K562 (cell line): ENCODE results near the gene RGS5. TPM values are rescaled to one million over a fixed set of nuclear protein-coding genes. Genes with fewer than 3 reads are reported as not detected.

ENCODE experiments used
- ATAC-seq: fragments of 200-7000 bp; cut with Tn5 transposase; 3 replicates; pipeline ENCODE4 v1.9.1; 2020; ENCODE audit warnings: moderate library complexity
- BruUV-seq: library from RNA; stranded (reverse); fragments of 400-500 nt; replicated peaks from 2 replicates; lab custom pipeline; 2021; lab: Mats Ljungman, UMichigan
- CTCF ChIA-PET: fragments of 300-600 bp; formaldehyde crosslinking; extraction: SDS; loops from one replicate; lab custom pipeline; 2021; ENCODE audit warnings: low intra/inter-chr PET ratio; lab: Yijun Ruan, JAX
- POLR2A ChIA-PET: fragments of 300-600, 350-650 bp; sonication (Branson Sonifier 250); formaldehyde crosslinking; extraction: SDS; loops from one replicate; lab custom pipeline; 2021; ENCODE audit warnings: antibody characterized with exemption, inconsistent platforms; lab: Yijun Ruan, JAX
- DNase-seq, 4 experiments: peaks; one replicate each; pipeline versions ENCODE4 v3.0.0 to v3.0.0-alpha.2; 2011 to 2018; ENCODE audit warnings: low spot score in 3 of 4, mixed read lengths in 3 of 4; ENCODE audit errors: extremely low read depth in 1 of 4
- FAIRE-seq: peaks from 2 replicates; lab custom pipeline; 2011; peaks lifted over from hg19 to GRCh38; lab: Jason Lieb, UNC
- H2AFZ ChIP-seq: 2 replicates; pipeline ENCODE4 v1.6.0; 2011; ENCODE audit warnings: low read depth, low read length, control low read depth, inconsistent platforms
- H3K27ac ChIP-seq: fragments of 200-600 bp; 3 replicates; pipeline ENCODE4 v1.8.0; 2011; ENCODE audit warnings: low read depth, mild to moderate bottlenecking, control low read depth, inconsistent platforms, low read length, moderate library complexity, mixed read lengths; ENCODE audit errors: extremely low read depth
- H3K27me3 ChIP-seq, 2 experiments: fragments of 300-600 bp in 1 of 2; 2 replicates in 1 of 2; 3 replicates in 1 of 2; pipeline versions ENCODE4 v1.6.0 to v1.8.0; 2011; ENCODE audit warnings: inconsistent platforms in 2 of 2, low read length in 2 of 2, mild to moderate bottlenecking in 1 of 2, mixed read lengths in 1 of 2, moderate library complexity in 1 of 2; ENCODE audit not compliant: control insufficient read depth in 2 of 2, insufficient read depth in 2 of 2
- H3K36me3 ChIP-seq: fragments of 300-600 bp; 3 replicates; pipeline ENCODE4 v1.8.0; 2011; ENCODE audit warnings: mild to moderate bottlenecking, low read length, inconsistent platforms; ENCODE audit not compliant: control insufficient read depth, insufficient read depth
- H3K4me1 ChIP-seq, 2 experiments: fragments of 200-600 bp in 1 of 2; replicated peaks in 1 of 2; 2 replicates in 1 of 2; 3 replicates in 1 of 2; pipeline versions ENCODE4 v1.5.1 to v1.8.0; 2011; ENCODE audit warnings: inconsistent platforms in 2 of 2, low read length in 2 of 2, mild to moderate bottlenecking in 1 of 2, mixed read lengths in 1 of 2, moderate library complexity in 1 of 2; ENCODE audit not compliant: control insufficient read depth in 2 of 2, insufficient read depth in 2 of 2
- H3K4me2 ChIP-seq: 2 replicates; pipeline ENCODE4 v1.6.1; 2011; ENCODE audit warnings: low read length, control low read depth, inconsistent platforms, mixed read lengths; ENCODE audit not compliant: insufficient read depth
- H3K4me3 ChIP-seq: fragments of 200-600 bp; sonication (generic), shearing (Covaris generic); 2 replicates; pipeline ENCODE4 v1.5.1; 2016; ENCODE audit warnings: control low read depth, inconsistent platforms
- H3K79me2 ChIP-seq: fragments of 200-600 bp; 3 replicates; pipeline ENCODE4 v1.8.0; 2011; ENCODE audit warnings: low read length, inconsistent platforms; ENCODE audit not compliant: control insufficient read depth, insufficient read depth
- H3K9ac ChIP-seq, 2 experiments: 2 replicates each; pipeline versions ENCODE4 v1.6.0 to v1.6.1; 2011; ENCODE audit warnings: low read depth in 2 of 2, low read length in 2 of 2, control low read depth in 1 of 2, inconsistent platforms in 1 of 2, mild to moderate bottlenecking in 1 of 2, mixed read lengths in 1 of 2; ENCODE audit not compliant: insufficient read depth in 1 of 2
- H3K9me1 ChIP-seq: one replicate; pipeline ENCODE4 v1.6.0; 2011; ENCODE audit warnings: inconsistent platforms, mild to moderate bottlenecking, low read length, moderate library complexity; ENCODE audit not compliant: control insufficient read depth, insufficient read depth
- H3K9me3 ChIP-seq: replicated peaks from 2 replicates; pipeline ENCODE4 v1.5.1; 2011; ENCODE audit warnings: low read depth, low read length, inconsistent platforms; ENCODE audit not compliant: control insufficient read depth, insufficient read depth
- H4K20me1 ChIP-seq: replicated peaks from 2 replicates; pipeline ENCODE4 v1.6.1; 2011; ENCODE audit warnings: low read length, inconsistent platforms, mixed read lengths; ENCODE audit not compliant: control insufficient read depth, insufficient read depth
- BRCA1 ChIP-seq, 2 experiments: fragments of 450-650 bp in 1 of 2; sonication (generic) in 1 of 2; formaldehyde crosslinking in 1 of 2; IDR thresholded peaks; 2 replicates each; pipeline versions ENCODE4 v1.5.0 to v1.6.1; 2017 to 2020; ENCODE audit warnings: mild to moderate bottlenecking in 1 of 2, missing genetic modification reagents in 1 of 2
- BRD9 ChIP-seq: fragments of 450-650 bp; IDR thresholded peaks from 2 replicates; pipeline ENCODE4 v1.6.1; 2018; ENCODE audit warnings: low read depth; ENCODE audit not compliant: partially characterized antibody
- FOXA1 ChIP-seq: fragments of 450-650 bp; IDR thresholded peaks from 2 replicates; pipeline ENCODE4 v1.6.1; 2016; ENCODE audit warnings: mild to moderate bottlenecking, borderline replicate concordance
- GATAD2A ChIP-seq: fragments of 450-650 bp; IDR thresholded peaks from 2 replicates; pipeline ENCODE4 v1.6.1; 2017
- GATAD2B ChIP-seq: fragments of 450-650 bp; IDR thresholded peaks from 2 replicates; pipeline ENCODE4 v1.6.1; 2017; ENCODE audit warnings: mild to moderate bottlenecking, borderline replicate concordance
- MTA2 ChIP-seq: fragments of 450-650 bp; IDR thresholded peaks from 2 replicates; pipeline ENCODE4 v1.6.1; 2016; ENCODE audit warnings: low read depth
- NFYB ChIP-seq: IDR thresholded peaks from 2 replicates; pipeline ENCODE4 v1.6.1; 2011; ENCODE audit warnings: mild to moderate bottlenecking, moderate library complexity; ENCODE audit not compliant: insufficient read length; ENCODE audit errors: extremely low read depth
- RBM39 ChIP-seq: fragments of 200-400 bp; formaldehyde crosslinking; optimal IDR thresholded peaks from 2 replicates; pipeline ENCODE3; 2018; ENCODE audit warnings: low read depth, low read length
- SIRT6 ChIP-seq: IDR thresholded peaks from one replicate; pipeline ENCODE4 v1.6.1; 2012; ENCODE audit warnings: low read depth, mild to moderate bottlenecking, control low read depth, inconsistent platforms, low read length, moderate library complexity
- SRSF1 ChIP-seq: fragments of 200-400 bp; formaldehyde crosslinking; IDR thresholded peaks from 2 replicates; pipeline ENCODE4 v1.6.1; 2017; ENCODE audit warnings: mild to moderate bottlenecking, low read depth, low read length, moderate library complexity
- ZFP1 ChIP-seq: fragments of 450-650 bp; formaldehyde crosslinking; IDR thresholded peaks from 2 replicates; pipeline ENCODE4 v1.4.0; 2020; ENCODE audit warnings: mild to moderate bottlenecking, mixed read lengths
- ZKSCAN3 ChIP-seq: fragments of 250-450 bp; sonication (Bioruptor Pico); IDR thresholded peaks from 2 replicates; pipeline ENCODE4 v1.4.0; 2020
- ZNF143 ChIP-seq: sonication (generic); formaldehyde crosslinking; IDR thresholded peaks from 2 replicates; pipeline ENCODE4 v1.9.0; 2022; ENCODE audit warnings: mild to moderate bottlenecking, missing genetic modification reagents
- ZNF282 ChIP-seq: sonication (generic); formaldehyde crosslinking; IDR thresholded peaks from 2 replicates; pipeline ENCODE4 v1.8.1; 2023; ENCODE audit warnings: missing genetic modification reagents
- ZNF384 ChIP-seq: IDR thresholded peaks from 2 replicates; pipeline ENCODE4 v1.6.1; 2012; ENCODE audit warnings: low read depth, low read length, improper control_type of control experiment
- ZNF717 ChIP-seq: fragments of 250-450 bp; sonication (Bioruptor Pico); IDR thresholded peaks from 2 replicates; pipeline ENCODE4 v1.5.0; 2021
- ZSCAN29 ChIP-seq: fragments of 450-650 bp; IDR thresholded peaks from 2 replicates; pipeline ENCODE4 v1.6.1; 2017
- WGBS: fragments of 100-300 bp; shearing (Covaris generic); methylation state at CpG from one replicate; pipeline ENCODE4 v1.1.6; 2016; ENCODE audit warnings: low coverage, mixed read lengths; ENCODE audit not compliant: insufficient coverage; ENCODE audit errors: missing lambda C conversion rate; 5-methylcytosine and 5-hydroxymethylcytosine counted together
- in situ Hi-C: fragments of 300-500 bp; cut with MboI; formaldehyde crosslinking; loops from 4 replicates; pipeline ENCODE4 v1.15.0; 2018; ENCODE audit warnings: inconsistent platforms, mixed read lengths
- intact Hi-C: fragments of 100-400 bp; cut with micrococcal nuclease; formaldehyde crosslinking; loops from 2 replicates; pipeline ENCODE4 v1.14.2; 2022
- polyA plus RNA-seq, 8 experiments: library from polyadenylated mRNA; depleted of rRNA in 4 of 8; stranded (reverse) in 5 of 8; unstranded in 3 of 8; fragments of >200 nt; fragmentation: Nextera tagmentation in 2 of 8; fragmentation: Illumina TruSeq in 1 of 8; extraction: Ambion mirVana in 2 of 8; extraction: Trizol in 1 of 8; gene quantifications; 2 replicates each; pipeline versions ENCODE4 v1.2.1 to v1.2.3, GENCODE V29; 2011 to 2014; ENCODE audit warnings: inconsistent platforms in 1 of 8, missing spikeins in 1 of 8
- total RNA-seq, 7 experiments: library from RNA; depleted of rRNA in 6 of 7; stranded (reverse); fragments of >200 nt in 6 of 7; fragmentation: Illumina TruSeq in 2 of 7; extraction: Trizol in 2 of 7; gene quantifications; 2 replicates each; pipeline versions ENCODE4 v1.2.1 to v1.2.3, GENCODE V29; 2011 to 2021; ENCODE audit warnings: low replicate concordance in 1 of 7
- TF ChIP-seq, protein P1 (sequence below): fragments of 450-650 bp; conservative IDR thresholded peaks from 2 replicates; pipeline ENCODE4 v1.6.1; 2016; ENCODE audit warnings: missing genetic modification characterization, low read depth, mild to moderate bottlenecking, control low read depth, missing compliant biosample characterization

RGS5 gene
- total and polyA plus RNA-seq, 9 of the 15 experiments (the other 6 are each of a cell fraction or from before 2014, with no cell fraction given): 0.71 to 5.3 (median 2.4) TPM

DNA sequence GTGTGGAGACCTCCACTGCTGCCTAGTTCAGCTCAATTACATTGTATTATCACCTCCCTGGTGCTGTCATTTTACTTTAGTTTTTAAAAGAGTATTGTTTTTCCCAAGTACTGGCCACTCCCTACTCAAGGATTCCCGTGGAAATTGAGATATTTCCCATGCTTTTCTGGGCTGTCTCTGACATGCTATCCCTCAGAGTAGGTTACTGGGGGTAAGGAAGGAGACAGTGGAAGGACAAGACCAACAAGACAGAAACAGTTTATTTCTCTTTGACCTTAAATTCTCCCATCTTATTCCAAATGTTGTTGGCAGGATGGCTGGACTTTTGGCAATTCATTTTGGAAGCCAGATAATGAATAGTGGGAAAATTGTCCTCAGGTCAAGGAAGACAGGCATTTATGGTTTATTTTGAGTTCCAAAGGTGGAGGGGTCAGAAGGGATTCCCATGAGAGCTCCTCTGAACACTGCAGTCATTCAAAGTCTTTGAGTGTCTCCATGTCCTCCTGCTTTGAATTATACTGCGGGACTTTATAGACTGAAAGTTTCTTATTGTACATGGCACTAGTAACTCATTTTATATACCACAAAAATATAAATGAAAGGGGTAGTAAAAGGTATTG, 20.3 kb downstream of the RGS5 start:
- Histone ChIP-seq H3K4me1 (no peaks in the 10 kb centered on the region), H3K36me3 (no peaks in the 10 kb centered on the region), H3K4me2 (no peak overlapping the region), H3K9ac (no peak overlapping the region), H3K27ac (no peak overlapping the region), H3K79me2 (no peaks in the 10 kb centered on the region), H4K20me1 (no peaks in the 10 kb centered on the region), H3K27me3 (peaks cover 4 to 8% of the 10 kb centered on the region in 2 experiments; a peak in 1 of 5 replicates), H3K9me1 (no peaks in the 10 kb centered on the region), H3K9me3 (no peaks in the 10 kb centered on the region), H3K4me3 (no peak overlapping the region), H2AFZ (no peak overlapping the region)
- DNase-seq (no peak), ATAC-seq (no peak), FAIRE-seq (no peak)
- ChIA-PET POLR2A (no interaction called here), CTCF (no interaction called here)
- no TSS peak for BruUV-seq
- WGBS: 0% methylated on average over 2 of the region's 2 CpGs
- in situ Hi-C loops (loop anchor here (10.0 kb wide), 1 partner anchor 328 kb away; no protein-coding TSS in a partner anchor), intact Hi-C loops (no loop called here)
- TF ChIP-seq FOXA1: no peak
- TF ChIP-seq SIRT6: no peak
- TF ChIP-seq ZNF717 (CRISPR knock-in tag): no peak
- no peak for TF ChIP-seq ZNF282

DNA sequence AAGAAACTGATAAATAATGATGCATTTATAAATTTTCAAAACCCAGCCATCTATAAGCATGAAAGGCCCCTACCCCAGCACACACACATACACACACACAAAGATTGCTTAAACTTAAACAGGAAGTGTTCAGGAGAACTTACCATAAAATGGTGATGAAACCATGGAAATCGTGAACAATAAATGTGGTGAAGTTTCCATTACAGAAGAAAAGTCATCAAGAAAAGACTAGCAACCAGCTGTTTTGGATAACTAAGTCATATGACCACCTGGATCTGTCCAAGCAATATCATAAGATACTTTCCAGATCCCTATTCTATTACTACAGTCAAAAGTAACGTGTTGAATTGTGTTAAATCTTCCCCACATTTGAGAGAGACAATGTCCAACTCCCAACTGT, 24.1 kb downstream of the RGS5 start:
- Histone ChIP-seq H3K9me3 (no peaks in the 10 kb centered on the region), H3K36me3 (no peaks in the 10 kb centered on the region), H3K4me1 (no peaks in the 10 kb centered on the region), H3K4me2 (no peak overlapping the region), H4K20me1 (no peaks in the 10 kb centered on the region), H3K9ac (no peak overlapping the region), H2AFZ (no peak overlapping the region), H3K27me3 (peaks cover 6 to 8% of the 10 kb centered on the region in 2 experiments; a peak in 1 of 5 replicates), H3K4me3 (no peak overlapping the region), H3K9me1 (no peaks in the 10 kb centered on the region), H3K79me2 (no peaks in the 10 kb centered on the region), H3K27ac (no peak overlapping the region)
- 0% methylated on average over 2 of the region's 2 CpGs for WGBS
- no peak for FAIRE-seq
- in situ Hi-C loops: no loop called here
- CTCF ChIA-PET: no interaction called here
- ATAC-seq: no peak
- no peak for DNase-seq
- no TSS peak for BruUV-seq
- intact Hi-C loops: loop anchor here (10.0 kb wide), 1 partner anchor 1124 kb away; no protein-coding TSS in a partner anchor
- POLR2A ChIA-PET: interaction anchor here (0.7 kb wide), 1 partner anchor 821 kb away, joined by 3 read pairs; no protein-coding TSS in a partner anchor
- TF ChIP-seq ZNF384: no peak
- TF ChIP-seq ZKSCAN3 (CRISPR knock-in tag): no peak
- no peak for TF ChIP-seq BRD9
- no peak for TF ChIP-seq ZFP1 (CRISPR knock-in tag)
- no peak for TF ChIP-seq GATAD2A
- TF ChIP-seq ZNF143 (CRISPR knock-in tag): no peak
- TF ChIP-seq, protein P1, sequence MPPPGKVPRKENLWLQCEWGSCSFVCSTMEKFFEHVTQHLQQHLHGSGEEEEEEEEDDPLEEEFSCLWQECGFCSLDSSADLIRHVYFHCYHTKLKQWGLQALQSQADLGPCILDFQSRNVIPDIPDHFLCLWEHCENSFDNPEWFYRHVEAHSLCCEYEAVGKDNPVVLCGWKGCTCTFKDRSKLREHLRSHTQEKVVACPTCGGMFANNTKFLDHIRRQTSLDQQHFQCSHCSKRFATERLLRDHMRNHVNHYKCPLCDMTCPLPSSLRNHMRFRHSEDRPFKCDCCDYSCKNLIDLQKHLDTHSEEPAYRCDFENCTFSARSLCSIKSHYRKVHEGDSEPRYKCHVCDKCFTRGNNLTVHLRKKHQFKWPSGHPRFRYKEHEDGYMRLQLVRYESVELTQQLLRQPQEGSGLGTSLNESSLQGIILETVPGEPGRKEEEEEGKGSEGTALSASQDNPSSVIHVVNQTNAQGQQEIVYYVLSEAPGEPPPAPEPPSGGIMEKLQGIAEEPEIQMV (tag): no peak
- TF ChIP-seq SRSF1: no peak
- no peak for TF ChIP-seq BRCA1 (IDR thresholded peaks at IDR 0.05)
- TF ChIP-seq BRCA1 (CRISPR knock-in tag; IDR thresholded peaks at IDR 0.05): no peak
- no peak for TF ChIP-seq MTA2
- no peak for TF ChIP-seq GATAD2B
- TF ChIP-seq RBM39: no peak
- no peak for TF ChIP-seq NFYB
- TF ChIP-seq ZSCAN29: no peak
